ENCODE results near the gene TGFBR3. TPM values are rescaled to one million over a fixed set of nuclear protein-coding genes. Genes with fewer than 3 reads are reported as not detected.

The TGFBR3 gene
- total and polyA plus RNA-seq, 9 of the 15 experiments (the other 6 are each of a cell fraction or from before 2014, with no cell fraction given), result 3.6 to 32.4 (median 15.6) TPM

- TF ChIP-seq TBP (optimal IDR thresholded peaks at IDR 0.05; ENCODE audit: low read depth, low read length), result peak; percentile 70
- TF ChIP-seq AFF1 (IDR thresholded peaks at IDR 0.05; ENCODE audit: low read depth in 1 of 2, partially characterized antibody in 2 of 2), result peak in 1 of 2 experiments; percentile 38
- TF ChIP-seq CXXC5 (CRISPR knock-in tag; IDR thresholded peaks at IDR 0.05), result peak; percentile 50
- TF ChIP-seq GATAD2B (IDR thresholded peaks at IDR 0.05; ENCODE audit: borderline replicate concordance), result 0 out of 2 replicates have a peak, but pooled peaks have one; percentile 13
- TF ChIP-seq ZNF75A (CRISPR knock-in tag; IDR thresholded peaks at IDR 0.05), result peak; percentile 41; the same call in 1 of the 2 replicates
- no peak for TF ChIP-seq KLF1 (tag; IDR thresholded peaks at IDR 0.05)
- no peak for TF ChIP-seq ZKSCAN3 (CRISPR knock-in tag; IDR thresholded peaks at IDR 0.05)
- TF ChIP-seq POU5F1 (IDR thresholded peaks at IDR 0.05; ENCODE audit: borderline replicate concordance, low read depth, low read length, partially characterized antibody), result no peak
- no peak for TF ChIP-seq ZC3H11A (IDR thresholded peaks at IDR 0.05; ENCODE audit: low read depth, low read length)
- no peak for TF ChIP-seq MCM3 (IDR thresholded peaks at IDR 0.05)
- peak; percentile 44 for TF ChIP-seq TCF3 (CRISPR knock-in tag; IDR thresholded peaks at IDR 0.05)
- TF ChIP-seq MGA (IDR thresholded peaks at IDR 0.05), result 0 out of 2 replicates have a peak, but pooled peaks have one; percentile 30
These were observed 179.6 kb downstream of the TGFBR3 start (continued) for GRCh38 chr1:91706140-91706957.
